ENCODE results near the gene PPM1F. TPM values are rescaled to one million over a fixed set of nuclear protein-coding genes. Genes with fewer than 3 reads are reported as not detected.

The PPM1F gene
- total RNA-seq, 2 experiments from 2014 or later, result 18.2 to 18.8 TPM

DNA sequence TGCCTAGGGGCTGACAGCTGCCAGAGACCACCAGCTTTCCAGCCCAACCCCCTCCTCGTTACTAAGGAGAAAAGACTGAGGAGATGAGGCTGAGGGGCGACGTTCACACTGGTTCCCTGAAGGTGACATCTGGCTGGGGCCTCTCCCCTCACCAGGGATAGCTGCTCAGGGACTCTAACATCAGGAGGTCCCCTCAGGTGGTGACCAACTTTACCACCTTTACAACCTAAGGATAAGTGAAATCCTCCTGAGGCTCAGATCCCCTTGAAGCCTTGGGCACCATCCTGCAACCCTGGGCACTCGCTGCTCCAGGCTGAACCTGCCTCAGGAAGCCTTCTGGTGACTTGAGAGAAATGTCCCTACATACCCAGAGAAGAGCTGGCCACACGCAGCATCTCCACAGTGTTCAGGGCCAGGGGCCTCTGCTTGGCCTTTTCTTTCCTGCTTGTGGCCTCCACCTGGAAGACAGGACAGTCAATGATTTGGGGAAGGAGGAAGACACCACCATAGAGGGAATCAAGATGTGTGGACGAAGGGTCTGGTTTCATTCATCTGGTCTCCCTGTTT is 12.4 kb upstream of the PPM1F start:
- intact Hi-C loops (cut with micrococcal nuclease), result no loop called here
- Mint-ChIP-seq H3K36me3 (ENCODE audit: low read depth) (peaks cover 27% of the 10 kb centered on the region), H3K4me3 (no peak overlapping the region)

DNA sequence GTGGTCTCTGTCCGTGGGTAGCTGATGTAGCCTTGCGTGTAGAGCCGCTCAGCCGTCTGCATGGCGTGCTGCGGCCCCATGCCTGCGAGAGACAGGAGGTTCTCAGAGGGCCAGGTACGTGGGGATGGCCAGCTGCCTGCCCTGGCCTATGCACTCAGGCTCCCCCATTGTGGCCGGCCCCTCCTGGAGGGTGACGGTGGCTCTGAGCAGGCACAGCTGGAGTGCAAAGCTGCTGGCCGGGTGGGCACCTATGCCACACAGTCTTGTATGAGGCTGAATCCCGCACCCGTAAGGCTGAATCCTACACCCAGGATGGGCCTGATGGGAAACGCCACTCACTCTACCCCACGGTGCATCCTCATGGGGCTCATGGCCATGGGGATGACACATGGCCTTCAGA is 11.6 kb upstream of the PPM1F start:
- Mint-ChIP-seq H3K27me3 (no peaks in the 10 kb centered on the region), H3K4me1 (ENCODE audit: low read depth) (no peaks in the 10 kb centered on the region), H3K27ac (no peak overlapping the region), H3K4me3 (no peak overlapping the region), H3K36me3 (ENCODE audit: low read depth) (peaks cover 26% of the 10 kb centered on the region), H3K9me3 (no peaks in the 10 kb centered on the region)
- CTCF ChIA-PET, result interaction anchor here (1.1 to 1.7 kb wide), 2 partner anchors 11 to 12 kb away, joined by 3 to 8 read pairs; partner anchors contain the start of gene PPM1F
- TF ChIP-seq CTCF (IDR thresholded peaks at IDR 0.05), result no peak
- ATAC-seq (no peak), DNase-seq (no peak)
- intact Hi-C loops (cut with micrococcal nuclease), result no loop called here
- POLR2A ChIA-PET, result interaction anchor here (0.9 to 1.6 kb wide), 2 partner anchors 11 to 26 kb away, joined by 3 read pairs; no protein-coding TSS in a partner anchor

More for the DNA sequence above, 12.4 kb upstream of the PPM1F start:
- ATAC-seq (no peak), DNase-seq (no peak)
- ChIA-PET POLR2A (interaction anchor here (0.6 to 1.6 kb wide), 3 partner anchors 11 to 39 kb away, joined by 3 read pairs; no protein-coding TSS in a partner anchor), CTCF (interaction anchor here (1.7 to 3.3 kb wide), 2 partner anchors 12 to 27 kb away, joined by 8 to 12 read pairs; partner anchors contain the start of gene PPM1F)
- no peak for TF ChIP-seq CTCF (IDR thresholded peaks at IDR 0.05)
- H3K27me3 Mint-ChIP-seq, result no peaks in the 10 kb centered on the region
- H3K4me1 Mint-ChIP-seq (ENCODE audit: low read depth), result no peaks in the 10 kb centered on the region
- no peaks in the 10 kb centered on the region for H3K9me3 Mint-ChIP-seq
- H3K27ac Mint-ChIP-seq, result no peak overlapping the region

DNA sequence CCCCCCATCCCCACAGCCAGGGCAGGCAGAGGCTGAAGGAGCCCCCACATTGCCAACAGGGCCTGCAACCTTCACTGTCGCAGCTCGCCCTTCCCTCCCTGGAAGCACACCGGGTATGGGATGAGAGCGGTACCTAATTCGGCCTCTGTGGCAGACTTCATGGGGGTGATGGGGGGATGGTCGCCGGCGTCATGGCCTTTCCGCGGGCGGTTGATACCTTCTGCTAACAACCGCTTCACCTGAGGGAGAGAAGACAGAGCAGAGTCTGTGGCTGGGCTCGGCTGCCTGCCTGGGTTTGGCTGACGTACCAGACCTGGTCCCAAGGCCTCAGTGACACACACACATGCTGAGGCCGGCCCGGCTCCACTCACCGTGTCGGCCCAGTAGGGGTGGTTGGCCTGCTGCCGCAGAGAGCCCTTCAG is 11.2 kb upstream of the PPM1F start:
- peaks cover 25% of the 10 kb centered on the region for H3K36me3 Mint-ChIP-seq (ENCODE audit: low read depth)

GRCh38 chr22:21963286-21963685 is 10.6 kb upstream of the PPM1F start:
- no peak for ATAC-seq
- H3K27me3 Mint-ChIP-seq, result no peaks in the 10 kb centered on the region
- no peak overlapping the region for H3K4me3 Mint-ChIP-seq
- intact Hi-C loops (cut with micrococcal nuclease), result no loop called here
- no peak overlapping the region for H3K27ac Mint-ChIP-seq
- no peaks in the 10 kb centered on the region for H3K4me1 Mint-ChIP-seq (ENCODE audit: low read depth)
- no peaks in the 10 kb centered on the region for H3K9me3 Mint-ChIP-seq
- peaks cover 21% of the 10 kb centered on the region for H3K36me3 Mint-ChIP-seq (ENCODE audit: low read depth)
- POLR2A ChIA-PET, result no interaction called here
- no peak for TF ChIP-seq CTCF (IDR thresholded peaks at IDR 0.05)
- no peak for DNase-seq
- CTCF ChIA-PET, result interaction anchor here (1.1 kb wide), 1 partner anchor 11 kb away, joined by 3 read pairs; the partner anchor contains the start of gene PPM1F

More for the DNA sequence above, 11.2 kb upstream of the PPM1F start:
- Mint-ChIP-seq H3K4me1 (ENCODE audit: low read depth) (no peaks in the 10 kb centered on the region), H3K4me3 (no peak overlapping the region), H3K27me3 (no peaks in the 10 kb centered on the region), H3K9me3 (no peaks in the 10 kb centered on the region), H3K27ac (no peak overlapping the region)
- no peak for ATAC-seq
- intact Hi-C loops (cut with micrococcal nuclease), result no loop called here
- ChIA-PET POLR2A (no interaction called here), CTCF (interaction anchor here (1.1 kb wide), 1 partner anchor 11 kb away, joined by 3 read pairs; the partner anchor contains the start of gene PPM1F)
- TF ChIP-seq CTCF (IDR thresholded peaks at IDR 0.05), result no peak
- DNase-seq, result no peak

- no peak for ATAC-seq
- no peak for TF ChIP-seq CTCF (IDR thresholded peaks at IDR 0.05)
- Mint-ChIP-seq H3K36me3 (ENCODE audit: low read depth) (peaks cover 19% of the 10 kb centered on the region), H3K4me3 (no peak overlapping the region), H3K9me3 (no peaks in the 10 kb centered on the region), H3K4me1 (ENCODE audit: low read depth) (no peaks in the 10 kb centered on the region), H3K27me3 (no peaks in the 10 kb centered on the region), H3K27ac (no peak overlapping the region)
- POLR2A ChIA-PET, result no interaction called here
- CTCF ChIA-PET, result interaction anchor here (1.0 to 1.1 kb wide), 3 partner anchors 8 to 10 kb away, joined by 3 to 4 read pairs (median 4); partner anchors contain the start of gene PPM1F
- no peak for DNase-seq
- intact Hi-C loops (cut with micrococcal nuclease), result no loop called here
Observed at GRCh38 chr22:21962655-21962949, 10.0 kb upstream of the PPM1F start.

All from activated CD8-positive, alpha-beta T cell treated with anti-CD3 and anti-CD28 coated beads for 36 hours (primary cell).